Measurements from ENCODE around the gene CASP1.

DNA sequence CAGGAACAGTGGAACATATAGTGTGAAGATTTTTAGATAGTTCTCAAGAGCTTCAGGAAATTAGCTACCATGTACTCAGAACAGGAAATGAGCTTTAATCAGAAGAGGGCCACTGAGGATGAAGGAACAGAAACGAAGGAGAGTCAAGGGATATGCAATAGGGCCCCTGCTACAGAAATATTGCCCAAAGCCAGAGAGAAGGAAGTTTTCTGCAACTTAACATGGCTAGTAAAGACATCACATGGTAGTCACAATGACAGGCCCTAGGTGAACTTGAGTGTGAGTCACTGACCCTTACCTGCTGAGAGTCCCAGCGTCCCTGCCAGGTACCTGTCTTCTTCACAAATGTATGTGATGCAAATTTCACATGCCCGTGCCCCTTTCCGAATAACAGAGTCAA is 35.4 kb upstream of the CASP1 start:
- TF ChIP-seq POLR2AphosphoS5 (IDR thresholded peaks at IDR 0.05; ENCODE audit: low read depth, low read length) (no peak), POLR2A (IDR thresholded peaks at IDR 0.05; ENCODE audit: low read depth, low read length) (no peak), TAF1 (IDR thresholded peaks at IDR 0.05; ENCODE audit: borderline replicate concordance, low read depth, low read length) (no peak)

Data from GM12892 (cell line).